Endothelial cell of umbilical vein (primary cell): Measurements from ENCODE around the gene ZNF609. TPM values are rescaled to one million over a fixed set of nuclear protein-coding genes. Genes with fewer than 3 reads are reported as not detected.

Experiments
- BruUV-seq: library from RNA; stranded (reverse); fragments of 400-500 nt; replicated peaks from 2 replicates; lab custom pipeline; 2021; lab: Mats Ljungman, UMichigan
- CTCF ChIA-PET: fragments of 300-600, 350-600 bp; sonication (Branson Sonifier 250); formaldehyde crosslinking; loops from one replicate; lab custom pipeline; 2021; ENCODE audit warnings: antibody characterized with exemption, inconsistent platforms; lab: Charles Lee
- POLR2A ChIA-PET: fragments of 300-600, 350-600 bp; sonication (Branson Sonifier 250); formaldehyde crosslinking; loops from one replicate; lab custom pipeline; 2021; ENCODE audit warnings: antibody characterized with exemption, inconsistent platforms; lab: Charles Lee
- DNase-seq: peaks from one replicate; pipeline ENCODE4 v3.0.0-alpha.2; 2011; ENCODE audit warnings: low read depth, low spot score
- FAIRE-seq: peaks from 2 replicates; lab custom pipeline; 2011; peaks lifted over from hg19 to GRCh38; lab: Jason Lieb, UNC
- H2AFZ ChIP-seq: 2 replicates; pipeline ENCODE4 v1.6.0; 2012; ENCODE audit warnings: low read depth, low read length, control low read depth, inconsistent platforms
- H3K27ac ChIP-seq: 2 replicates; pipeline ENCODE4 v1.5.1; 2011; ENCODE audit warnings: low read depth, mild to moderate bottlenecking, control low read depth, low read length, moderate library complexity; ENCODE audit not compliant: insufficient read depth
- H3K27me3 ChIP-seq, 2 experiments: 2 replicates each; pipeline versions ENCODE4 v1.6.0 to v1.6.1; 2011; ENCODE audit warnings: low read length in 2 of 2, mixed read lengths in 1 of 2; ENCODE audit not compliant: control insufficient read depth in 2 of 2, insufficient read depth in 2 of 2
- H3K36me3 ChIP-seq, 2 experiments: 2 replicates in 1 of 2; 3 replicates in 1 of 2; pipeline ENCODE4 v1.5.1; 2011; ENCODE audit warnings: low read length in 2 of 2, mild to moderate bottlenecking in 1 of 2, moderate library complexity in 1 of 2; ENCODE audit not compliant: control insufficient read depth in 2 of 2, insufficient read depth in 2 of 2; ENCODE audit errors: extremely low read depth in 1 of 2
- H3K4me1 ChIP-seq: 3 replicates; pipeline ENCODE4 v1.5.1; 2011; ENCODE audit warnings: mild to moderate bottlenecking, low read length; ENCODE audit not compliant: control insufficient read depth, insufficient read depth; ENCODE audit errors: extremely low read depth
- H3K4me2 ChIP-seq: 2 replicates; pipeline ENCODE4 v1.6.1; 2011; ENCODE audit warnings: low read length, control low read depth, mixed read lengths; ENCODE audit not compliant: insufficient read depth
- H3K4me3 ChIP-seq, 3 experiments: fragments of 200-600 bp in 1 of 3; sonication (generic), shearing (Covaris generic) in 1 of 3; replicated peaks in 1 of 3; 2 replicates each; pipeline ENCODE4 v1.5.1; 2011 to 2016; ENCODE audit warnings: control low read depth in 3 of 3, low read length in 3 of 3, mild to moderate bottlenecking in 2 of 3, inconsistent platforms in 1 of 3, low read depth in 1 of 3, moderate library complexity in 1 of 3; ENCODE audit not compliant: insufficient read depth in 1 of 3
- H3K79me2 ChIP-seq: 2 replicates; pipeline ENCODE4 v1.6.0; 2012; ENCODE audit warnings: low read length, inconsistent platforms; ENCODE audit not compliant: control insufficient read depth, insufficient read depth
- H3K9ac ChIP-seq: replicated peaks from 2 replicates; pipeline ENCODE3; 2011; ENCODE audit warnings: low read length, control low read depth; ENCODE audit not compliant: insufficient read depth; ENCODE audit errors: extremely low read depth
- H3K9me1 ChIP-seq: replicated peaks from 3 replicates; pipeline ENCODE4 v1.6.0; 2011; ENCODE audit warnings: mild to moderate bottlenecking, low read length; ENCODE audit not compliant: control insufficient read depth, insufficient read depth; ENCODE audit errors: extremely low read depth
- H3K9me3 ChIP-seq: replicated peaks from 2 replicates; pipeline ENCODE4 v1.5.1; 2012; ENCODE audit warnings: low read length, inconsistent platforms; ENCODE audit not compliant: control insufficient read depth, insufficient read depth
- H4K20me1 ChIP-seq: replicated peaks from 2 replicates; pipeline ENCODE3; 2011; ENCODE audit warnings: mild to moderate bottlenecking, low read length; ENCODE audit not compliant: control insufficient read depth, insufficient read depth; ENCODE audit errors: extremely low read depth
- CTCF ChIP-seq, 2 donors: IDR thresholded peaks; 1 replicate in 1 of 2; 2 replicates in 1 of 2; pipeline ENCODE4 v1.5.1; 2011; ENCODE audit warnings: low read length in 2 of 2, mild to moderate bottlenecking in 2 of 2, moderate library complexity in 2 of 2, control low read depth in 1 of 2, inconsistent platforms in 1 of 2, low read depth in 1 of 2; ENCODE audit not compliant: insufficient read depth in 1 of 2; ENCODE audit errors: extremely low read depth in 1 of 2
- EZH2 ChIP-seq: IDR thresholded peaks from 2 replicates; pipeline ENCODE4 v1.6.1; 2012; ENCODE audit warnings: borderline replicate concordance, low read depth, mild to moderate bottlenecking, moderate library complexity, low read length, inconsistent platforms; ENCODE audit not compliant: severe bottlenecking
- FOS ChIP-seq: IDR thresholded peaks from 2 replicates; pipeline ENCODE4 v1.6.1; 2011; ENCODE audit warnings: mild to moderate bottlenecking, low read length, moderate library complexity, borderline replicate concordance; ENCODE audit not compliant: insufficient read depth
- MAX ChIP-seq: IDR thresholded peaks from 2 replicates; pipeline ENCODE4 v1.6.1; 2011; ENCODE audit not compliant: insufficient read depth, insufficient read length
- POLR2A ChIP-seq: IDR thresholded peaks from 2 replicates; pipeline ENCODE4 v1.6.1; 2012; ENCODE audit warnings: low read depth, mild to moderate bottlenecking, control low read depth, low read length
- POLR2AphosphoS5 ChIP-seq: IDR thresholded peaks from 2 replicates; pipeline ENCODE4 v1.6.1; 2012; ENCODE audit warnings: low read depth, mild to moderate bottlenecking, control low read depth, low read length, moderate library complexity; ENCODE audit not compliant: insufficient read depth
- dilution Hi-C: fragments of 300-500 bp; cut with MboI; formaldehyde crosslinking; loops from one replicate; pipeline ENCODE4 v1.15.0; 2019; ENCODE audit warnings: low sequenced_read_pairs; ENCODE audit not compliant: extremely low pct_ligation_motif_present
- intact Hi-C: fragments of 100-400 bp; cut with micrococcal nuclease; formaldehyde crosslinking; loops from one replicate; pipeline ENCODE4 v1.10.0; 2022
- polyA plus RNA-seq, 4 experiments: library from polyadenylated mRNA; depleted of rRNA in 3 of 4; stranded (reverse) in 3 of 4; unstranded in 1 of 4; fragments of >200 nt; gene quantifications; 2 replicates each; pipeline versions ENCODE4 v1.2.1 to v1.2.3, GENCODE V29; 2011 to 2012; ENCODE audit warnings: missing spikeins in 1 of 4
- total RNA-seq: library from RNA; stranded (reverse); gene quantifications from 2 replicates; pipeline ENCODE4 v1.2.3, GENCODE V29; 2021

ZNF609 gene
- total and polyA plus RNA-seq, 2 donors (not counting 3 experiments of a cell fraction or from before 2014, with no cell fraction given): 18.2 to 49.6 TPM

- TF ChIP-seq POLR2A (no peak), MAX (no peak), CTCF (IDR thresholded peaks at IDR 0.05; ENCODE audit: extremely low read depth in 1 of 2, insufficient read depth in 1 of 2, low read depth in 1 of 2, low read length in 2 of 2) (no peak), POLR2AphosphoS5 (no peak), FOS (no peak), EZH2 (no peak)
- Histone ChIP-seq H3K27me3 (no peaks in the 10 kb centered on the region), H3K4me3 (no peak overlapping the region), H3K9me1 (no peaks in the 10 kb centered on the region), H3K9me3 (no peaks in the 10 kb centered on the region), H3K9ac (no peak overlapping the region), H2AFZ (no peak overlapping the region), H3K4me2 (no peak overlapping the region), H3K36me3 (no peaks in the 10 kb centered on the region), H3K27ac (no peak overlapping the region), H3K79me2 (peaks cover 84% of the 10 kb centered on the region), H3K4me1 (peaks cover 13% of the 10 kb centered on the region), H4K20me1 (peaks cover 9% of the 10 kb centered on the region)
- FAIRE-seq (no peak), DNase-seq (no peak)
- dilution Hi-C loops: no loop called here
- POLR2A ChIA-PET: no interaction called here
- CTCF ChIA-PET: no interaction called here
- no TSS peak for BruUV-seq
- intact Hi-C loops: no loop called here
Observed at GRCh38 chr15:64560998-64561397, 100.6 kb downstream of the ZNF609 start.
